Testis (tissue), 2 donors: Measurements from ENCODE around the gene SRCIN1.
"Not testable (repeated sequence)": the region's sequence is repeated elsewhere in the genome, so short reads cannot be mapped to it uniquely, and the experiment has no call there.

ENCODE experiments used
- POLR2A ChIP-seq: fragments of 450-650 bp; IDR thresholded peaks from one replicate; pipeline ENCODE4 v1.6.1; 2017; ENCODE audit warnings: antibody characterized with exemption, mild to moderate bottlenecking, moderate library complexity
- TF ChIP-seq, protein P1 (sequence below), 3 experiments: fragments of 450-650 bp in 2 of 3; fragments of 200-600 bp in 1 of 3; sonication (generic) in 1 of 3; IDR thresholded peaks; one replicate each; pipeline ENCODE4 v1.5.1; 2016 to 2019; ENCODE audit warnings: antibody characterized with exemption in 3 of 3, mild to moderate bottlenecking in 2 of 3, moderate library complexity in 1 of 3

DNA sequence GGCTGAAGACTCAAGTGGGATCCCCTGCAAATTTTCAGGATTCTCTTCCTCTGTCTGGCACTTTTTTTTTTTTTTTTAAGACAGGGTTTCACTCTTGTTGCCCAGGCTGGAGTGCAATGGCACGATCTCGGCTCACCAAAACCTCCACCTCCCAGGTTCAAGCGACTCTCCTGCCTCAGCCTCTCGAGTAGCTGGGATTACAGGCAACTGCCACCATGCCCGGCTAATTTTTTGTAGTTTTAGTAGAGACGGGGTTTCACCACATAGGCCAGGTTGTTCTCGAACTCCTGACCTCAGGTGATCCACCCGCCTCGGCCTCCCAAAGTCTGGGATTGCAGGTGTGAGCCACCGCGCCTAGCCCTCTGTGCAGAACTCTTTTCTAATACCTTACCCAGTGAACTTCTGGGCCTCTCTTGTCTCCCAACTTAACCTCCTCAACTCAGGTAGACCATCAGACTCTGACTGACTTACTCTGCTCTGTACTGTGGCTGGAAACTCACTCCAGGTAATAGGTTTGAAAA lies 45.0 kb upstream of the SRCIN1 start:
- TF ChIP-seq, protein P1, sequence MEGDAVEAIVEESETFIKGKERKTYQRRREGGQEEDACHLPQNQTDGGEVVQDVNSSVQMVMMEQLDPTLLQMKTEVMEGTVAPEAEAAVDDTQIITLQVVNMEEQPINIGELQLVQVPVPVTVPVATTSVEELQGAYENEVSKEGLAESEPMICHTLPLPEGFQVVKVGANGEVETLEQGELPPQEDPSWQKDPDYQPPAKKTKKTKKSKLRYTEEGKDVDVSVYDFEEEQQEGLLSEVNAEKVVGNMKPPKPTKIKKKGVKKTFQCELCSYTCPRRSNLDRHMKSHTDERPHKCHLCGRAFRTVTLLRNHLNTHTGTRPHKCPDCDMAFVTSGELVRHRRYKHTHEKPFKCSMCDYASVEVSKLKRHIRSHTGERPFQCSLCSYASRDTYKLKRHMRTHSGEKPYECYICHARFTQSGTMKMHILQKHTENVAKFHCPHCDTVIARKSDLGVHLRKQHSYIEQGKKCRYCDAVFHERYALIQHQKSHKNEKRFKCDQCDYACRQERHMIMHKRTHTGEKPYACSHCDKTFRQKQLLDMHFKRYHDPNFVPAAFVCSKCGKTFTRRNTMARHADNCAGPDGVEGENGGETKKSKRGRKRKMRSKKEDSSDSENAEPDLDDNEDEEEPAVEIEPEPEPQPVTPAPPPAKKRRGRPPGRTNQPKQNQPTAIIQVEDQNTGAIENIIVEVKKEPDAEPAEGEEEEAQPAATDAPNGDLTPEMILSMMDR (IDR thresholded peaks at IDR 0.05) = not testable (repeated sequence)
- TF ChIP-seq POLR2A = not testable (repeated sequence)
